Measurements from ENCODE around the gene FAM177B.

- TF ChIP-seq POLR2A (IDR thresholded peaks at IDR 0.05) (no peak), CTCF (IDR thresholded peaks at IDR 0.05) (no peak)
Measured at GRCh38 chr1:222785529-222785928, 48.5 kb downstream of the FAM177B start.
